SHP77 (cell line): ENCODE results near the gene PNPLA5.

Experiments used
- DNase-seq, 2 experiments: peaks; one replicate each; lab custom pipeline; 2025; lab: John Stamatoyannopoulos, UW

Gene PNPLA5

DNA sequence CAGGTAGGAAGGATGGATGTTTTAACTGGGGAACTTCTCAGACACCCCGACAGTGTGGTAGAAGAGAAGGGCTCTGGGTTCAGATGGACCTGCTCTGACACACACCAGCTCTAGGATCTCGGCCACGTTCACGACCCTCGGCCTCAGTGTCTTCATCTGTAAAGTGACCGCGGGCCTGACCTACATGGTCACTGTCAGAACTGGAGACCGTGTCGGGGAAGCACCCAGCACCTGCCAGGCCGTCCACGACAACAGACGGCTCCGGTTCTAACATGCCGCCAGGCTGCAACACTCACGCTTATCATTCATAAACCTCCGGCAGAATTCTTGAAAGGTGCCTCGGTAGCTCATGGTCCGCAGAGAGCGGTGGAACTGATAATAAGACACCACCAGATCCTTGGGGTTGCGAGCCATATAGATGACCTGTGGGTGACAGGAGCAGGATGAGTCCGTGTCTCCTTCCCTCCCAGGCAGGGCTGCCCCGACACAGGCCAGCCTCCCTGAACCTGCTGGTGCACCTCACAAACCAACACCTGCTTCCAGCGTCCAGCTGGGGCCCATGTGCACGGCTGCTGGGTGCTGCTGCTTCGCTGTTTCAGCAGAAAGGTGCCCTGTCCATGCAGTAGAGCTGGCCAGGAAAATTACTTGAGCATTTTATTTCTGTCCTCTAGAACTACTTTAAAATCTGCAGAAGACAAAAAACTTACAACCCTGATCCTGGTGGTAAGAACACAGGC, 53.1 kb downstream of the PNPLA5 start:
- DNase-seq, result no peak

DNA sequence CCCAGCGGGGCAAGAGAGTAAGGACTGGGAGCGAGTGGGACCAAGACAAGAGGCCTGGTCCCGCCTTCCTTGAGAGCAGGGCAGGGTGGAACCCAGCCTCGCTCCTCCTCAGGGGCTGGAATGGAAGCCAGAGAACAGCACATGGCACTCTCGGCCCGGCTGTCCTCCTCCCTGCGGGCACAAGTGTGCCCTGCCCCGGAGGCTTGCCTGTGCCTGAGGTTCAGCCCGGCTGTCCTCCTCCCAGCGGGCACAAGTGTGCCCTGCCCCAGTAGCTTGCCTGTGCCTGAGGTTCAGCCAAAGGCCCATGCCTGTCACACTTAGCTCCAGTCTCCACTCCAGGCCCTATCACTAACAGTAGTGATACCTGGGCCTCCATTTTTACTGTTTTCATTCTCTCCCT, 53.7 kb downstream of the PNPLA5 start:
- DNase-seq, result no peak

DNA sequence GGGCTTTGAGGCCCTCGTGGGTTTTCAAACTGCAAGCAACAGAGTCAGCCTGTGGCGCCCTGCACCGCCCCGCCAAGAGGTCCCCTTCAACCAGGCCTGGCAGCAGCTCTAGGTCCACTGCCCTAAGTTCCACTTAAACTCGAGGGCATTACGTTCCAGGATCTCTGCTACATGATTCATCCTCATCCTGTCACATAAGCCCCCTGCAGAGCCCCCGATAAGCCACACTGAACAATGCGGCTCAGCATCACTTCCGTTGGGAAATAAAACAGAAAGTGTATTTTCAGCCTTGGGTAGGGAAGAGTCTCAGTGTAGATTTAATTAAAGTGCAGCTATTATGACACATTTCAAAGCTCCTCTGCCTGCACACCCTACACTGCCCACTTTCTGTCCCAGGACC, 54.1 kb downstream of the PNPLA5 start:
- no peak for DNase-seq

- no peak for DNase-seq
Measured at GRCh38 chr22:43835736-43836135, 56.1 kb downstream of the PNPLA5 start.

DNA sequence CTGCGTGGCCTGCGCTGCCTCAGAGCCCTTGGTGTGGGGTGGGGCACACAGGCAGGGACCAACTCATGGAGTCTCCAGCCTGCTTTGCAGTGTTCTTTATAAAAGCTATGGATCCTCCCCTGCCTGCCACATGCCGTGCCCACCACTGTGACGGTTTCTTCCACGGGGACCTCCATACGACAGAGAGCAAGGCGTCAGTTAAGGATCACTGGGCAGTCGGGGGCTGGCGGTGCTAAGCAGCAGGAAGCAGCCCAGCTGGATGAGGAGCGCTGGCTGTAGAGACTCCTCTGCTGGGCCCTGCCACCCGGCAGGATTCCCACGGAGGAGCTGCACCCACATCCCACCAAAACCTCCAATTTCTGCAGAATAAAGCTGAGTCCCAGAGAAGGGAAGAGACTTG, 56.6 kb downstream of the PNPLA5 start:
- DNase-seq, result no peak

DNA sequence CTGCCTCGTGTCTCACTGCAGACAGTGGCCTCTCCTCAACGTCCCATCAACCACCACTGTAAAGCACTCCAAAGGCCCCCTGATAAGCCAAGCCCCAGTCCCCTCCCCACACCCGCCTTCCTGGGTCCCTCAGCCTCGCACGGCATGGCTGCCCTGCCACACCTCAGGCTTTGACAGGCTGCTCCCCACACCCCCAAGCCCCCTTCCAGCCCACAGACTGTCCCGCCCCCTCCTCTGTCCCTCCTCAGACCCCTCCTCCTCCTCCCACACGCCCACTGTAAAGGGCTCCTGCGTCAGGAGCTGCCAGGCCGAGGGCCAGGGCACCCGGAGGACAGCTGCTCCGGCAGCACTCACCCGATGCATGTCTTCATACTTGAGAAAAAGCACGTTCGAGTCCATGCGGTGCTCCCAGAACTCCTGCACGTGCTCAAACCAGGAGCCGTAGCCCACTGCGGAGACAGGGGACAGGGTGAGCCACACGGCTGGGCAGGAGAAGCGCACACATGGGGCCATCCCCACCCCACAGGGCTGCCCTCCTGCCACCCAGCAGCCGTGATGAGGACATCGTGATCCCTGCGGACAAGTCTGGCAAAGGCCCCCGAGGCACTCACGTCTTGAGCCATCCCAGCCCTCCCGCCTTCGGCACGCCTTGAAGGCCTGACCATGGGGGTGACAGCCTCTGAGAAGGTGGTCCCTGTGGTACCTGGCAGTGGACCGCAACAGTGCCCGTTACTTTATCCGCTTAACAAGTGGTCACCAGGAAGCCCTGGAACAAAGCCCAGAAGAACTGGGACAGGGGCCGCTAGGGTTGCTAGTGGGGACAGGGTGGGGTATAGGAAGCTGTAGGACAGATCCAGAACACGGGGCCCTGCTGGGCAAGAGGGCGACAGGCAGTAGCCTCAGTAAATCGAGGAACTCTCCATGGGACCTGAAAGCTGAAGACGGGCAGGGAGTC, 58.2 kb downstream of the PNPLA5 start:
- DNase-seq, result no peak

DNA sequence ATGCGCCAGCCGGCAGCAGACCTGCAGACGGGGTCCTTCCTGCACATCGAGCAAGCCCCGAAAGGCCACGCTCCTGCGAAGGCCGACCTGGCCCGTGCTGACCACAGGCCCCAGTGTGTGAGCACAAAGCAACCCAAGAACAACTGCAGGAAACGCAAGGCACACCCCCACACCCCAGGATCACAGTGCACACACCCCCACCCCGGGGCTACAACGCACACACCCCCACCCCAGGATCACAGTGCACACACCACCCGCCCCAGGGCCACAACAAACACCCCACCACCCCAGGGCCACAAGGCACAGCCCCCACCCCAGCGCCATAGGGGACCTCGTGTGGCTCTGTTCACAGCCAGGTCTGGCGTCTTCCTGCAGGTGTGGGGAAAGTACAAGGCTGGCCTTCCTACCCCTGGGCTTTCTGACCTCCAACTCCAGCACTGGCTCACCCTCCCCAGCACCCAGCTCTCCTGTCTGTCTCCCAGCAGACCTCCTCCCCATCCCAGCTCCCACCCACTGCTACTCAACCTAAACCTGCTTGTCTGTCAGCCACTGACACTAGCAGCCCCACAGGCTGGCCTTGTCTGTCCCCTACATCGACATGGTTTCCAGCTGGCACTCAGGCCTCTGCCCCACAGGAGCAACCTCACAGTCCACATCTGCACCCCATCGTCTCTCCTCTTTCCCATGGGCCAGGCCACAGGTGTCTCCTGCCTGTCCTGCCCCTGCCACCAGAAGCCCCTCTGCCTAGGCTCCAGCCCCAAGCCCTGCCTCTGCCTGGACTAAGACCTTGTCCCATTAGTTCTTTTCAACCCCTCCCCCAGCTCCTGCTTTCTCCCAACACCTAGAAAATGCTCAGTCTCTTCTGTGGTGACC, 59.2 kb downstream of the PNPLA5 start:
- no peak for DNase-seq

GRCh38 chr22:43831561-43832392, 60.0 kb downstream of the PNPLA5 start:
- DNase-seq, result no peak

GRCh38 chr22:43830931-43831560, 60.8 kb downstream of the PNPLA5 start:
- DNase-seq, result no peak

GRCh38 chr22:43829904-43830851, 61.6 kb downstream of the PNPLA5 start:
- no peak for DNase-seq
